GM23248 (cell line): ENCODE measurements around the gene MAPK8IP2. TPM values are rescaled to one million over a fixed set of nuclear protein-coding genes. Genes with fewer than 3 reads are reported as not detected.
"Not testable (repeated sequence)": the region's sequence is repeated elsewhere in the genome, so short reads cannot be mapped to it uniquely, and the experiment has no call there.

Experiments
- DNase-seq: peaks from one replicate; pipeline ENCODE4 v3.0.0-alpha.2; 2015
- H2AFZ ChIP-seq: fragments of 200-600 bp; sonication (generic); 2 replicates; pipeline ENCODE4 v1.6.1; 2016; ENCODE audit warnings: antibody characterized with exemption
- H3F3A ChIP-seq: fragments of 200-600 bp; sonication (generic); 2 replicates; pipeline ENCODE4 v1.6.1; 2016; ENCODE audit warnings: mild to moderate bottlenecking, antibody characterized with exemption, mixed run types; ENCODE audit not compliant: insufficient read depth
- H3K27ac ChIP-seq: fragments of 200-600 bp; sonication (generic); 2 replicates; pipeline ENCODE4 v1.5.1; 2016; ENCODE audit warnings: mild to moderate bottlenecking
- H3K27me3 ChIP-seq: fragments of 200-600 bp; sonication (generic); replicated peaks from 2 replicates; pipeline ENCODE4 v1.6.1; 2016; ENCODE audit warnings: mild to moderate bottlenecking; ENCODE audit not compliant: insufficient read depth
- H3K36me3 ChIP-seq: fragments of 200-600 bp; sonication (generic); 2 replicates; pipeline ENCODE4 v1.6.1; 2016; ENCODE audit warnings: low read depth, mild to moderate bottlenecking
- H3K4me1 ChIP-seq: fragments of 200-600 bp; sonication (generic); 2 replicates; pipeline ENCODE4 v1.6.1; 2016; ENCODE audit warnings: mild to moderate bottlenecking; ENCODE audit not compliant: insufficient read depth
- H3K4me2 ChIP-seq: fragments of 200-600 bp; sonication (generic); one replicate; pipeline ENCODE4 v1.6.1; 2016; ENCODE audit warnings: mild to moderate bottlenecking; ENCODE audit not compliant: unreplicated experiment
- H3K4me3 ChIP-seq: fragments of 200-600 bp; sonication (generic); 2 replicates; pipeline ENCODE4 v1.5.1; 2016; ENCODE audit warnings: mild to moderate bottlenecking
- H3K79me2 ChIP-seq: fragments of 200-600 bp; sonication (generic); 2 replicates; pipeline ENCODE4 v1.6.1; 2016; ENCODE audit warnings: mild to moderate bottlenecking; ENCODE audit not compliant: insufficient read depth
- H3K9ac ChIP-seq: fragments of 200-600 bp; sonication (generic); 2 replicates; pipeline ENCODE4 v1.6.1; 2016; ENCODE audit warnings: mild to moderate bottlenecking
- H3K9me2 ChIP-seq: fragments of 200-600 bp; sonication (generic); 2 replicates; pipeline ENCODE4 v1.6.1; 2016; ENCODE audit warnings: mixed run types, mild to moderate bottlenecking, moderate library complexity; ENCODE audit not compliant: insufficient read depth
- H3K9me3 ChIP-seq: fragments of 200-600 bp; sonication (generic); one replicate; pipeline ENCODE4 v1.6.1; 2017; ENCODE audit warnings: low read depth
- H4K20me1 ChIP-seq: fragments of 200-600 bp; sonication (generic); 2 replicates; pipeline ENCODE4 v1.6.0; 2016; ENCODE audit not compliant: insufficient read depth
- EZH2 ChIP-seq: fragments of 200-600 bp; sonication (generic); IDR thresholded peaks from 2 replicates; pipeline ENCODE4 v1.6.1; 2018; ENCODE audit warnings: antibody characterized with exemption, mild to moderate bottlenecking; ENCODE audit not compliant: insufficient read depth, poor library complexity, severe bottlenecking
- EZH2phosphoT487 ChIP-seq: fragments of 200-600 bp; sonication (generic); IDR thresholded peaks from 2 replicates; pipeline ENCODE4 v1.6.1; 2018; ENCODE audit warnings: antibody characterized with exemption, moderate library complexity, mild to moderate bottlenecking, low read depth; ENCODE audit not compliant: insufficient read depth
- WGBS, 2 experiments: methylation state at CpG; one replicate each; pipeline ENCODE4 v1.1.6; 2015 to 2017; ENCODE audit warnings: low lambda C conversion rate in 2 of 2, low coverage in 1 of 2; ENCODE audit errors: missing lambda C conversion rate in 2 of 2; 5-methylcytosine and 5-hydroxymethylcytosine counted together
- in situ Hi-C: fragments of 300-500 bp; cut with MboI; formaldehyde crosslinking; loops from 2 replicates; pipeline ENCODE4 v1.15.0; 2020
- polyA plus RNA-seq: library from polyadenylated mRNA; unstranded; fragments of >200 nt; fragmentation: Nextera tagmentation; extraction: Ambion mirVana; gene quantifications from 2 replicates; pipeline ENCODE4 v1.2.1, GENCODE V29; 2016
- total RNA-seq: library from RNA; depleted of rRNA; stranded (reverse); fragments of >200 nt; shearing (Covaris generic); gene quantifications from 2 replicates; pipeline ENCODE4 v1.2.3, GENCODE V29; 2014

Gene MAPK8IP2
- total and polyA plus RNA-seq, 2 experiments from 2014 or later = 0.06 TPM; not detected in 1

GRCh38 chr22:50606946-50607658, 6.5 kb downstream of the MAPK8IP2 start:
- H3K27me3 ChIP-seq = peaks cover 2% of the 10 kb centered on the region
- TF ChIP-seq EZH2 = no peak
- no peak for TF ChIP-seq EZH2phosphoT487

DNA sequence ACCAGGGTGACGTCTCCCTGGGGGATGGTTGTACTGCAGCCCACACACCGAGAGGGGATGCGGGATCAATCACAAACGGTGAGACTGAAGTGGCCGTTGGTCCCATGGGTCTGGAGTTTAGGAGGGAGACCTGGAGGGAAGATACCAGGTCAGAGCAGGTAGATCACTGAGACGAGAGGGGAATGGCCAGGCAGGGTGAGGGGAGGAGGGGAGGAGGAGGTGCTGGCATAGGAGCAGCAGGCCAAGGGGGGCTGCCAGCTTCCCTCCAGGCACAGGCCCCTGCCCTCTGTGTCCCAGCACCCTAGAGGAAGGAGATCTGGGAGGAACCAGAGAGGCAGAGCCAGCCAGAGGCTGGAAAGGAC, 7.0 kb downstream of the MAPK8IP2 start:
- DNase-seq = no peak
- no peak overlapping the region for H3K27ac ChIP-seq
- 62 to 69% methylated on average over 6 of the region's 6 CpGs for WGBS, 2 experiments
- no peak overlapping the region for H3K4me3 ChIP-seq
- H3K4me1 ChIP-seq = no peaks in the 10 kb centered on the region
- H4K20me1 ChIP-seq = no peaks in the 10 kb centered on the region
- H3K9me3 ChIP-seq = no peaks in the 10 kb centered on the region
- no peak for TF ChIP-seq EZH2
- no peak for TF ChIP-seq EZH2phosphoT487
- H3K36me3 ChIP-seq = no peaks in the 10 kb centered on the region
- no peak overlapping the region for H3K4me2 ChIP-seq
- H3F3A ChIP-seq = no peaks in the 10 kb centered on the region
- no peaks in the 10 kb centered on the region for H3K79me2 ChIP-seq
- no peak overlapping the region for H3K9ac ChIP-seq
- H2AFZ ChIP-seq = no peak overlapping the region
- no peaks in the 10 kb centered on the region for H3K9me2 ChIP-seq
- in situ Hi-C loops = no loop called here
- H3K27me3 ChIP-seq = no peaks in the 10 kb centered on the region; the same call in none of the 2 replicates

More at GRCh38 chr22:50606946-50607658, 6.5 kb downstream of the MAPK8IP2 start:
- in situ Hi-C loops = no loop called here
- no peaks in the 10 kb centered on the region for H3K9me3 ChIP-seq
- no peaks in the 10 kb centered on the region for H3K4me1 ChIP-seq
- H3K79me2 ChIP-seq = no peaks in the 10 kb centered on the region
- no peaks in the 10 kb centered on the region for H3K36me3 ChIP-seq
- no peak overlapping the region for H3K4me2 ChIP-seq
- H3K4me3 ChIP-seq = no peak overlapping the region
- no peaks in the 10 kb centered on the region for H3K9me2 ChIP-seq
- no peak overlapping the region for H3K9ac ChIP-seq
- H3K27ac ChIP-seq = no peak overlapping the region
- H2AFZ ChIP-seq = no peak overlapping the region
- DNase-seq = no peak
- H4K20me1 ChIP-seq = no peaks in the 10 kb centered on the region
- WGBS, 2 experiments = 61 to 64% methylated on average over 13 to 17 of the region's 18 CpGs
- H3F3A ChIP-seq = no peaks in the 10 kb centered on the region

- H3K27ac ChIP-seq, H3K9me2 ChIP-seq, H3K36me3 ChIP-seq, in situ Hi-C loops, DNase-seq, H3F3A ChIP-seq, H3K4me1 ChIP-seq, H3K79me2 ChIP-seq, H4K20me1 ChIP-seq, H3K9ac ChIP-seq, H3K27me3 ChIP-seq, H3K4me3 ChIP-seq, H3K4me2 ChIP-seq, H3K9me3 ChIP-seq, H2AFZ ChIP-seq: not testable (repeated sequence)
- WGBS, 2 experiments = 70 to 74% methylated on average over 17 to 39 of the region's 39 CpGs
Measured at GRCh38 chr22:50608058-50608840, 7.7 kb downstream of the MAPK8IP2 start.

DNA sequence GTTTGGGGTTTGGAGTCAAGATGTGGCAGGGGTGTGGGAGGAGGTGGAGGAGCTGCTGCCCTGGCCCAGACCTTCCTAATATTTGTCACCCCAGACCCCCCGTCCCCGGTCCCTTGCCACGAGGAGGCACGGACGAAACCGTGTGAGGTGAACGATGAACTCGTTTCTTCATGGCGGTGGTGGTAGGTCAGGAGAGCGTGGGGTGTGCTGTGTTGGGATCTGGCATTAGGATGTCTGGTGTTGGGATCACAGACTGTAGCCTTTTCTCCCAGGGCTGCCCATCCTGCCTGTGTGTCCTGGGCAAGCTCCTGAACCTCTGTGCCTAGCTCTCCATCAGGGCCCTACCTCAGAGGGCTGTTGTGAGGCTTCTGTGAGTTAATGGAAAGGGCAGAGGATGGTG, 8.4 kb downstream of the MAPK8IP2 start:
- Histone ChIP-seq H3K79me2 (no peaks in the 10 kb centered on the region), H3K27ac (no peak overlapping the region), H4K20me1 (no peaks in the 10 kb centered on the region), H3K9ac (no peak overlapping the region), H3K4me3 (no peak overlapping the region), H3K36me3 (no peaks in the 10 kb centered on the region), H3K9me2 (no peaks in the 10 kb centered on the region), H3F3A (no peaks in the 10 kb centered on the region), H3K9me3 (no peaks in the 10 kb centered on the region), H3K4me1 (no peaks in the 10 kb centered on the region), H3K27me3 (no peaks in the 10 kb centered on the region; the same call in none of the 2 replicates), H3K4me2 (no peak overlapping the region), H2AFZ (no peak overlapping the region)
- DNase-seq = no peak
- in situ Hi-C loops = no loop called here
- whole genome bisulfite sequencing, 2 experiments = 58 to 67% methylated on average over 10 of the region's 10 CpGs
- TF ChIP-seq EZH2 = no peak
- TF ChIP-seq EZH2phosphoT487 = no peak
